Renal pelvis (tissue), 12 donors: ENCODE measurements around the gene MS4A10. TPM values are rescaled to one million over a fixed set of nuclear protein-coding genes. Genes with fewer than 3 reads are reported as not detected.
"Not testable (repeated sequence)": the region's sequence is repeated elsewhere in the genome, so short reads cannot be mapped to it uniquely, and the experiment has no call there.

ENCODE experiments used
- DNase-seq: peaks from one replicate; pipeline ENCODE4 v3.0.0-alpha.2; 2013
- long read RNA-seq, 16 experiments: transcript quantifications; one replicate each; lab custom pipeline, GENCODE V29; 2026
- polyA plus RNA-seq, 3 donors: library from polyadenylated mRNA; unstranded; fragments of 120-200 nt; gene quantifications; one replicate each; pipeline ENCODE4 v1.2.1, GENCODE V29; 2013; ENCODE audit not compliant: insufficient read length in 3 of 3

MS4A10 gene
- polyA plus RNA-seq = under 1 TPM; 0.10 to 0.24 (median 0.12) TPM
- long read RNA-seq, donor 1 = 0 reads
- long read RNA-seq, donor 2 = 0 reads
- long read RNA-seq, donor 3 = 0 reads
- long read RNA-seq, donor 4 = 0 reads
- long read RNA-seq, donor 5 = 0 reads
- long read RNA-seq, donor 6 = 0 reads
- long read RNA-seq, donor 7 = 0 reads
- long read RNA-seq, donor 8 = 0 reads
- long read RNA-seq, donor 9 = 0 reads
- long read RNA-seq, donor 10 = 0 reads
- long read RNA-seq, donor 11 = 0 reads
- long read RNA-seq, donor 12 = 0 reads
- long read RNA-seq, donor 13 = 0 reads
- long read RNA-seq, donor 14 = 0 reads
- long read RNA-seq, donor 15 = 0 reads
- long read RNA-seq, donor 16 = 0 reads

DNA sequence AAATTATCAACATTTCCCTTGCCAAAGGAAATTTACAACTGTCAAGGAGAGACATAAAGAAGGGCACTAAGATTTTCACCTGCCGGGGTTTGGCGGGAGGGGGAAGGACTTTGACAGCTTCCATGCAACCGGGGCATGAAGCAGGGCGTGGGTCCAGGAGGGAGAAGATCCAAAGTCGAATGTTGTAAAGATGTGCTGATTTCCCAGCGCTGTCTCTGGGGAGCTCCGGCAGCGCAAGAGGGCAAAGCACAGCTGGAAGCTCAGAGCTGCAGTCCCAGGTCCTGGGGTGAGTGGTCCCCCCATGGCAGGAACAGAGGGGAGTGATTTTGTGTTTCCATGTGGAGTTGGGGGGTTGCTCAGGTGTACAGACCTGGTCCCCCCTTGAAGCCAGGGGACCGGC is at the start of gene MS4A10:
Gene MS4A10, plus strand, starts transcription at position 198 of the 400 bp plus-strand sequence. CDS start 5,003 bp downstream, outside the sequence.
- DNase-seq = no peak

DNA sequence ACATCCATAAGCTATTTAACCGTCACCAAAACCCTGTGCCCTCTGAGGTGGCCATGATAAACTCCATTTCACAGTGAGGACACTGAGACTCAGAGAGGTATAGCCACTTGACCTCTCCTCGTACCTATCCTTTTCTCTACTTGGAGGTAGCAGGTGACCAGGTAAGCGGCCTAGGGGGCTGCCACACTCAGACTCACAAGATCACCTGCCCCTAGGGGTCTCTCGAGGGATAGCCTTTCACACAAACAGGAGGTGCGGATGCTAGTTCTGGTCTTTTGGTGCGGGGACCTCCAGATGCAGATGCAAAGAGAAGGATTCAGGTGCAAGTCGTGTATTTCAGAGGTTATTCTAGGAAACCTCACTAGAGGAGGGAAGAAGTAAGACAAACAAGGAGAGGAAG is 46.0 kb upstream of the MS4A10 start:
- DNase-seq = no peak

DNA sequence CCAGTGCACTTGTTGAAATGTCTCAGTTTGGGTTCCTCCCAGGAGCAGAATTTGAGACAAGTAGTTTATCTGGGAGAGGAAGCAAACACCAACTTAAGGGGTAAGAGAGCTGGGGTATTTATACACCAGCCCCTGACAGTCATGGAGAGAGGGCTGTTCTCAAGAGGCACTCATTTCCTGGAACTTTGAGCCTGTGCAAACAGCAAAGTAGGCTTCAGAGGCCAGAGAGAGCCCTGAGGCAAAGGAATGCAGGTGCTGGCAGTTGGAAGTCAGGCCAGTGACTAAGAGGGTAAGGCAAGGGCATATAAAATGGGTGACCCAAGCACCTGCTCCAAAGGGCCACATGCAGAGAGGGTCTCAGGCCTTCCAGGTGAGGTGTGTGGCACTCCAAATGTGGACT is 44.6 kb upstream of the MS4A10 start:
- no peak for DNase-seq

DNA sequence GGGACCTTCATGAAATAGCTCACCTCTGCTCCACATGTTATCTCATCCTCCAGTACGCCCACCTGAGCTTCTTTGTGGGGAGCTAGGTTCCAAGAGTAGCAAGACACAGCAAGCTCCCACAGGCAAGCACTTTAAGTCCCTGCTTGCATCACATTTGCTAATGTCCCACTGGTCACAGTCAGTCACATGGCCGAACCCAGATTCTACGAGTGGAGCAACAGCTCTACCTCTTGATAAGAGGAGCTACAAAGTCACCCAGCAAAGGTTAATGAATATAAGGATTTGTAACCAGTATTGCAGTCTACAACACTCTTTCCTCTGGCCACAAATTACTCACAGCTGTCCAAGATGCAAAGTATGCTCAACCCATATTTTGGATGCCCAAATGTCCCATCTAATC is 43.7 kb upstream of the MS4A10 start:
- no peak for DNase-seq

DNA sequence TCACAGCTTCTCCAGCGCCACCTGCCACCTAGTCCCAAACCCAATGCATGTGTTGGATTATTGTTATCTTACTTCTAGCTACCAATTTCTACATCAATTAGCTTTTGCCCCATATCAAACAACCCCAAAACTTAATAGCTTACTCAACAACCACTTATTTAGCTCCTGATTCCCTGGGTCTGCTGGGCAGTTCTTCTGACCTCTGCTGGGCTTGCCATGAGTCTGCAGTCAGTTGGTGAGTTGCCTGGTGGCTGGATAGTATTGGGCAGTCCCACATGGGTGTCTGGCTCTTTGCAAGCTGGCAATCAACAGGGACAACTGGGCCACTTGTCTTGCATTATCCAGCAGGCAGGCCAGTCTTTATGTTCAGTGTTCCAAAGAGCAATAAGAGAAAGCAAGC is 42.1 kb upstream of the MS4A10 start:
- no peak for DNase-seq

DNA sequence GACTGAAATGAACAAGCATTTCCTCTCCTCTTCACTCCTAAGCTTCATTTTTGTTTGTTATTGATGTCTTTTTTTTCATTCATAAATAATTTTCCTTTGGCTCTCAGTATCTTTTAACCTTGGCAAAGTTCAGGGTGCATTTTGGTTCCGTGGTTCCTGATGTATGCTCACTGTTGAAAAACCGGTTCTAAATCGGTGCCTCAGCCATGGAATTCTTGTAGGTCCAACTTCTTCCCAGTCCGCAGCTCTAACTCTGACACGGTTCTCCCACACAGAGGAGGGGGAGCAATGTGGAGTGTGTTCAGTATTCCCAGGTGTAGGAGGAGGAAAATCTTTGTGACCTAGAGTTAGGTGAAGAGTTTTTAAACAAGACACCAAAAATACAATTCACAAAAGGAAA is 41.0 kb upstream of the MS4A10 start:
- DNase-seq = no peak

DNA sequence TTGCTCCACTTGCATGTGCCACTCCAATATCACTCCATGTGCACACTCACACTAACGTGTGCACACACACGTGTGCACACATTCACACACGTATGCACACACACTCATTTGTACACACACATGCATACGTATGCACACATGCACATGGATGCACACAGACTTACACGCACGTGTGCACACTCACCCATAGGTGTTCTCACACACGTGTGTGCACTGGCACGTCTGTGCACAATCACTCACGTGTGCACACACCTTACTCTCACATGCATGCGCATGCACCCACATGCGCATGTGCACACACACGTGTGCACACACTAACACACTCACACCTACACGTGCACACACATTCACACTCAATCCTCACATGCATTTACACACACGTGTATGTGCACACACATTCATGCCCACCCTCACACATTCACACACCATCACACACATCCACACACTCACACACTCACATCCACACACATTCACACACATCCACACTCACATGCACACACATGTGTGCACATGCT is 37.7 kb upstream of the MS4A10 start:
- DNase-seq = no peak

DNA sequence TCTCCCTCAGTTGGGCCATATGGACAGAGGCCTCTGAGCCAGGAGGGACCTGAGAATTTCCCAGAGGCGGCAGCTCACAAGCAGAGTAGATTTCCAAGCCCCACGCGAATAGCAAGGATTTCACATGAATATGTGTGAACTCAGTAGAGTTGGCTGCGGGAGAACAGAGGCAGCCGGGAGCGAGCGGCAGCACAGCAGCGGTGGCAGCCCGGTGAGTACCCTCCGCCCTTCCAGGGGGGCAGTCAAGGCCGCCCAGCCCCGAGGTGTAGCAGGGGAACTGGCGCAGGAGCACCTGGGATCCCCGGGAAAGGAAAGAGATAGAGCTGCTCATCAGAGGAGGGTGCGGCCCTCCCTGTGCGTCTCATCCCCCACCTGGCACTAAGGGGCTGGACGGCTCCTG is 36.9 kb upstream of the MS4A10 start:
- DNase-seq = no peak

DNA sequence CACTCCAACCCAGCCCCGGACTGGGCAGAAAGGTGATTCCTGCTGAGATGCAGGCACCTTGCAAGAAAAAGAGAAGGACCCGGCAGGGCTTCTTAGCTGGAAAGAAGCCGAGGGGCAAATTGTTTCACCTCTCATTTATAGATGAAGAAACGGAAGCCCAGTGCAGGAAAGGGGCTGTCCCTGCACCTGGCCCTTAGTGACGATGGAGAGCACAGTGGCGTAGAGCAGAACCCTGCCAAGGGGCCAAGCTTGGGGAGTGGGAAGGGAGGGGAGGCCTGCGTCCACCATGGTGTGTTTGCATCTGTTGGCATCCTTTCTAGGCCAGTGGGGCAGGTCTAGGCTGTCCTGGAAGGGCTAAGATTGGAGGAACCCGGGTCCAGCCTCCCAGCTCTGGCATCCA is 36.3 kb upstream of the MS4A10 start:
- DNase-seq = no peak

DNA sequence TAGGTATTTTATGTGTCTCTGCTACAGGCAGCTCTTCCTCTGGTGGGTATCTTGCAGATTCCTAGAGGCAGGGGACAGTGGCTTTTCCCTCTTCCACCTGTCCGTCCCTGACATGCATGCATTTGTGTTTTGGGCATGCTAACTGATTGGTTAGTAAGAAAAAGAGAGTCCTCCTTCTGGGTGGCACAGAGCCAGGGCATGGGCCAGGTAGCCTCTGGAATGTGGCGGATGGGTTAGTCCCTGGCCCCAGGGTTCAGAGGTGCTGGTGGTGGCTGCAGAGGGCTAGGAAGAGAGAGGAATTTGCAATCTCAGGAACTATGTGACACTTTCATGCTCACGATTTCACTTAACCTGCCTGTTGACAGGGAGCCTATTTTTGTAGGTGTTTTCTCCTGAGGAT is 34.2 kb upstream of the MS4A10 start:
- DNase-seq = no peak

DNA sequence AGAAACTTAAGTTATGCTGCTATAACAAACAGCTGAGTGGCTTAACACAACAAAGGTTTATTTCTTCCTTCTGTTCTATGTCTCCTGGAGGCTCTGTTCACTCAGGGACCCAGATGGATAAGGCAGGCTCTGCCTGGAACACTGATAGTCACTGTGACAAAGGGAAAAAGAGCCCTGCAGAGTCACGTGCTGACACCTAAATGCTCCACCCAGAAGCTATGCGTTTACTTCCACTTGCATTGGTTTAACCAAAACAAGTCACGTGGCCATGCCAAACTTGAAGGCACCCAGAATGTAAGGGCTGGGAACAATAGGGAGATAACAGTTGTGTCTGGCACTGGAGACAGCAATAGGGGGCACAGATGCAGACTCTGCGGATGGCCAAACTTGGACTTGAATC is 31.8 kb upstream of the MS4A10 start:
- no peak for DNase-seq

DNA sequence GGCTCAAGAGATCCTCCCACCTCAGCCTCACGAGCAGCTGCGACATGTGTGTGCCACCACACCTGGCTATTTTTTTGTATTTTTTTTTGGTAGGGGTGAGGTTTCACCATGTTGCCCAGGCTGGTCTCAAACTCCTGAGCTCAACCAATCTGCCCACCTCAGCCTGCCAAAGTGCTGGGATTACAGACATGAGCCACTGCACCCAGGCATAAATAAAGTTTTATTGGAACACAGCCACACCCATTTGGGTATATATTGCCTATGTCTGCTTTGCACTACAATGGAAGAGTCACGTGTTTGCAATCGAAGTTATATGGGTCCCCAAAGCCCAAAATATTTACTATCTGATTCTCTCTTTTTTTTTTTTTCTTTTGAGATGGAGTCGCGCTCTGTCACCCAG is 30.2 kb upstream of the MS4A10 start:
- DNase-seq = no peak

DNA sequence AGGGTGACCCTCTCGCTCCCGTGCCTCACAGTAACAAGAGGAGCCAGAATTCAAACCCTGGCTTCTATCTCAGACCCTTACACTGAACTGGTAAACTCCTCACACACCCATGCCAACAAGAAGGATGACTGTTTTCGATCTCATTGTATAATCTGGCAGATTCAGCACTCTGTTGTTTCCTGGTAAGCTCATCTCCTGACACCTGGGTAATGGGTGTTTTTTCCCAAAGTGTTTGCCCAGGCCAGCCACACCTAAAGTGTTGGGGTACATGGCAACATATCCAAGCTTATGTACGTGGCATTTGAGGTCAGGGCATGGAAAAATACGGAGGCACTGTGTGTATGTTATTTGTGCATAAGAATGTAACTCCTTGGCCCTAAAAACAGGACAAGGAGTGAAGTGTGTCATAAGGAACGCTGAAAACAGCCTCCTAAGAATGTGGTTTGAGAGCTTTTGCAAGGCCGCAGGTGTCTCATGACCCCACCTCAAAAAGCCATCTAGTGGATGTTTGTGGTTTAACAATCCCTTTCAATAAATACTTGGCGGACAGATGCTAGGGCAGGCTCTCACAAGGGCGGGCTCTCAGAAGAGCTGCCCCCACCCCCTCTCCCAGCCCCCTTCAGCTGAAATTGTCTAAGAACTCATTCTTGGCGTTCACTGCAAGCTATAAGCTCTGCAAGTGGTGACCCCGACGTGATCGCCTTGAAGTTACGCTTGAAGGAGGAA is 28.7 kb upstream of the MS4A10 start, which contains the start of gene MS4A15:
Gene MS4A15, plus strand, starts transcription at position 561 of the 726 bp plus-strand sequence. CDS start 6,867 bp downstream, outside the sequence.
- no peak for DNase-seq

DNA sequence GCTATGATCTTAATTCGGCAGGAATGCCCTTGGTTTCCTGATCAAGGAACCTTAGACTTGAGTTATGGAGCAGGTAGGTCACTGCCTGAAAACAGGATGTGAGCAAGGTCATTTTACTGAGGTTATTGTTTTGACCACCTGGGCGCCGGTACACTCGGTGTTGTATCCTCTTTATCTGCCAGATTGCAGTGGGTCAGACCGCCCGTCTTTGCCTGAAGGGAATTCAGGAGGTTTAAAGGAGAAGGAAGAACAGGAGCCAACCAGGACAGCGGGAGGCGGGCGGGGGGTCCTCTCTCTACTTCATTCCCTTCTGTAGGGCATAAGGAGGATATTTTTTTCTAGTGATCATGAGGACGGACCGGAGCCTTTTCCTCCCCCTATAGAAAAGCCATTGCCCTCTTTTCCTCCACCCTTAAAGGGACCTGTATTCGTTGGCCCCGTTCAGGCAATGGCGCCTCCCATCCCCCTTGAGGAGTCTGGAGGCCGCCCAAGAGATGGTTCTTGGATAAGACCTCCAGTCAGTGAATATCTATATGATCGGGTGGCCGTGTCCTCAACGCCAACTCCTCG is 27.8 kb upstream of the MS4A10 start:
- DNase-seq = no peak

DNA sequence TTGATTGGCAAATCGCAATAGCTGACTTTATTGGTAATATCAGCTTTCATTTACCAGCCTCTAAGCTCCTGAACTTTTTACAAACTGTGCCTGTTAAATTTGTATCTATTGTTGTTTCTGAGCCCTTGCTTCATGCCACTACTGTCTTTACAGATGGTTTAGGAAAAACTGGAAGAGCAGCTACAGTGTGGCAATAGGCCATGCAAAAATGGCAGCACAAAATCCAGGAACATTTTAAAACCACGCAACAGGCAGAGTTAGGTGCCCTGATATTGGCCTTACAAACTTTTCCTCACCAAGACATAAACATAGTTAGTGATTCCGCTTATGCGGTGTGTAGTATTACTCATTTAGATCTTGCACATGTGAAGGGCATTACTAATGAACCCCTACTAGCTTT is 26.5 kb upstream of the MS4A10 start:
- not testable (repeated sequence) for DNase-seq

DNA sequence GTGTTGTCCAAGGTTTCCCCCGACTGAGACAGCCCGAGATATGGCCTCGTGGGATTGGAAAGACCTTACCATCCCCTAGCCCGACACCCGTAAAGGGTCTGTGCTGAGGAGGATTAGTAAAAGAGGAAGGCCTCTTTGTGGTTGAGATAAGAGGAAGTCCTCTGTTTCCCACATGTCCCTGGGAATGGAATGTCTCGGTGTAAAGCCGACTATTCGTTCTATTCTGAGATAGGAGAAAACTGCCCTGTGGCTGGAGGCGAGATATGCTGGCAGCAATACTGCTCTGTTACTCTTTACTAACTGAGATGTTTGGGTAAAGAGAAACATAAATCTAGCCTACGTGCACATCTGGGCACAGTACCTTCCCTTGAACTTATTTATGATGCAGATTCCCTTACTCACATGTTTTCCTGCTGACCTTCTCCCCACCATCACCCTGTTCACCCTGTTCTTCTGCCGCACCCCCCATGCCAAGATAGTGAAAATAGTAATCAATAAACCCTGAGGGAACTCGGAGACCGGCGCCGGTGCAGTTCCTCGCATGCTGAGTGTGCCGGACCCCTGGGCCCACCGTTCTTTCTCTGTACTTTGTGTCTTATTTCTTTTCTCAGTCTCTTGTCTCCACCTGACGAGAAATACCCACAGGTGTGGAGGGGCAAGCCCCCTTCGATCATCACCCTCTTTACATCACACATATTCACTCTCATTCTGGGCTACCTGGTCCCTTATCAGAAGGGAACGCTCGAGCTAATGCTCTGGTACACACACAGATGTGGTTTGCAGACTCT is 25.5 kb upstream of the MS4A10 start:
- DNase-seq = not testable (repeated sequence)

DNA sequence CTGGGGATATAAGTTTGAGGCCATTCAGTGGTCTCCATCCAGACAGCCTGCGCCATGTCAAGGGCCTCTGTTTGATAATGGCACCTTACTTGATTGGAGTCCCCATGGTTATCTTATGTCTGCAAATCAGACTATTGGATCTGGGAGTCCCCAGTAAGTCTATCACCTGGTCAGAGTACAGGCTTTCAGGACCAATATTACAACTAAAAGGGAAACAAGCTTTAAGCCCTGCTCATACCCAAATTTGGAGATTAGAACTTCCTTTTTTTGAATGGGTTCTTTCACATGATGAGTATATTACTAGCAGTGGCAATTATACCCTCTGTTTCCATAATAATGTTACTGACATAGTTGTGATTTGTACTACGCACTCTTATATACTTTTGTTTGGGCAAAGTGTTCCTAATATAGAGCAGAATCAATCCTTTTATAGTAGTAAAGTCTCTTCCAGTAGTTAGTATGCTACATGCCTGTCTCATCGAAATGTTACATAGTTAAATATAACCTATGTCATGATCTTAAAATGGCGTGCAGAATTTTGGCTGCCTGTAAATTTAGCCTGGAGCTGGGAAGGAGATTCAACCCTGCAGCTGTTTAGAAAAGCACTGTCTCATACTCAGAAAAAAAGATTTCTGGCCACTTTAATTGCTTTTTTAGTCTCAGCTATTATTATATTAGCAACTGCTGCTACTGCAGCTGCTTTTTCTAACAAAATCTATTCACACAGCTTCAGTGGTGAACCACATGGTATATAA is 23.5 kb upstream of the MS4A10 start:
- DNase-seq = no peak

DNA sequence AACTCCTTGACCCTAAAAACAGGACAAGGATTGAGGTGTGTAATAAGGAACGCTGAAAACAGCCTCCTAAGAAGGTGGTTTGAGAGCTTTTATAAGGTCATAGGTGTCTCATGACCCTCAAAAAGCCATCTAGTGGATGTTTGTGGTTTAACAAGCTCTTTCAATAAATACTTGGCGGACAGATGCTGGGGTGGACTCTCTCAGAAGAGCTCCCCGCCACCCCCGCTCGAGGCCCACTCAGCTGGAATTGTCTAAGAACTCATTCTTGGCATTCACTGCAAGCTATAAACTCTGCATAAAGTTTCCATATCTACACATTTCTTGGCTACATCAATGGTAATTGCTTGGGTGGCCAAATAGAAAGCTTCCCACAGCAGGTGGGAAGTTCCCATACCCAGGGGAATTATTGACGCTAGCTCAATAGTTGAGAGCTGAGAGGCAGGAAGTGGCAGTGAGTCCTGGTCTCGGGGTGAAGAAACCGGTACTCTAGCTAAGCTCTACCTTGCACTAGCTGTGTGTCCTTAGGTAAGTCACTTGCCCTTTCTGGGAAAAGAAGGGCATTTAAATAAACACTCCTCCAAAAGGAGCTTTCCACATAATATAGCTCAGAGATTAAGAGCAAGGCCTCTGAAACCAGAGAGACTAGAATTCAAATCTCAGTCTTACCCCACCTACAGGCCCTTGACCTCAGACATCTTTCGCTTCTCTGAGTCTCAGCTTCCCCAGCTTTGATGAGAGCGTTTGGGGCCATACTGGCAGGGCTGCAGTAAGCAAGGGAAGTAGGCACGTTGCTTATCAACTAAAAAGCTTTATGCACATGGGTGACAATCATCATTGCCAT is 22.1 kb upstream of the MS4A10 start:
- DNase-seq = no peak

DNA sequence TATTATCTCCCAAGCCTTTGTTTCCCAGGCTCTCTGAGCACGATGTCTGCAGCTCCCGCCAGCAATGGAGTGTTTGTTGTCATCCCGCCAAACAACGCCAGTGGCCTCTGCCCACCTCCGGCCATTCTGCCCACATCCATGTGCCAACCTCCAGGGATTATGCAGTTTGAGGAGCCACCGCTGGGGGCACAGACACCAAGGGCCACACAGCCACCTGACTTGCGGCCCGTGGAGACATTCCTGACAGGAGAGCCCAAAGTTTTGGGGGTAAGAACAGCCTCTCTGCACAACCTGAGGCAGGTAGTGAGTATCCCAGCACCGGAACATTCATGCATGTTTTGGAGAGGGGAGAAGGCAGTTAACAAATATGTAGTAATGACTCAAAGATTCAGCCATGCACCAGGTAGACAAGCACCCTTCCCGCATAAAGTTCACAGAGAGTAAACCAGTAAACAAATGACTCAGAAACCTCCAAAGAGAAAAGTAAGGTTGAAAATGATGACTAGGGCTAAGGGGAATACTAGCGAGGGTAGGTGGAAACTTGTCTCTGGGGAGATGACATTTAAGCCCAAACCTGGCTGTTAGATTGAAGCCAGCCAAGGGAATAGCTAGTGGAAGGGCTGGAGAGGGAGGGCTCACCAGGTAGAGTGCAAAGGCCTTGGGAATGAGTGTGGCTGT is 21.3 kb upstream of the MS4A10 start:
- DNase-seq = no peak

DNA sequence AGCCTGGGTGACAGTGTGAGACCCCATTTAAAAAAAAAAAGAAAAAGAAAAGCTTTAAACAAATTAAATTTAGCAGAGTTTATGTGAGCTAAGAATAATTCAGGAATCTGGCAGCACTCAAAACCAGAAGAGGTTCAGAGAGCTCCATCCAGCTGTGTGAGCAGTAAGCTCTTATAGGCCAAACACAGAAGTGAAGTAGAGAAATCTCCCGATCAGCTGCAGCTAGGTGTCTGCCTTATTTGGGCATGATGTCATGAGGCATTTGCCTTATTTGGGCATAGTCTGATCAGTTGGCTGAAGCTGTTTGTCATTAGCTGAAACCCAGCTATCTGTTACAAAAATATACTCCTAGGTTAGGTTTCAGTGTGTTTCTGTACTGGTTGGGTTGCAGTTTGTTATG is 20.3 kb upstream of the MS4A10 start:
- DNase-seq = no peak
